GM10248 (cell line): ENCODE data around the gene MYO15B.

Experiments used
- CTCF ChIA-PET: fragments of 300-600 bp; sonication (Branson Sonifier 250); formaldehyde crosslinking; extraction: SDS; loops from one replicate; lab custom pipeline; 2021; ENCODE audit warnings: antibody characterized with exemption; lab: Yijun Ruan, JAX
- POLR2A ChIA-PET: fragments of 350-650 bp; sonication (Branson Sonifier 250); formaldehyde crosslinking; extraction: SDS; loops from one replicate; lab custom pipeline; 2020; ENCODE audit warnings: antibody characterized with exemption; lab: Yijun Ruan, JAX
- DNase-seq: peaks from one replicate; pipeline ENCODE4 v3.0.0; 2012; ENCODE audit errors: extremely low spot score
- CTCF ChIP-seq: IDR thresholded peaks from 2 replicates; pipeline ENCODE4 v1.5.1; 2012; ENCODE audit warnings: mild to moderate bottlenecking, low read depth; ENCODE audit errors: extremely low read depth, missing control alignments, control extremely low read depth

MYO15B gene

GRCh38 chr17:75551266-75551665 lies 36.3 kb upstream of the MYO15B start:
- TF ChIP-seq CTCF: no peak
- CTCF ChIA-PET: interaction anchor here (0.8 to 1.4 kb wide), 3 partner anchors 10 to 126 kb away, joined by 3 read pairs; no protein-coding TSS in a partner anchor
- POLR2A ChIA-PET: no interaction called here
- no peak for DNase-seq

- TF ChIP-seq CTCF: no peak
- ChIA-PET CTCF (interaction anchor here (1.0 to 1.5 kb wide), 5 partner anchors 13 to 195 kb away, joined by 3 to 5 read pairs (median 4); partner anchors contain the start of gene SMIM5), POLR2A (no interaction called here)
- DNase-seq: no peak
Observed at GRCh38 chr17:75552425-75553294, 34.9 kb upstream of the MYO15B start.

- DNase-seq: no peak
- ChIA-PET POLR2A (no interaction called here), CTCF (interaction anchor here (1.0 to 1.5 kb wide), 5 partner anchors 12 to 194 kb away, joined by 3 to 5 read pairs (median 4); partner anchors contain the start of gene SMIM5)
- TF ChIP-seq CTCF: no peak
Observed at GRCh38 chr17:75553295-75554110, 34.1 kb upstream of the MYO15B start.

- ChIA-PET POLR2A (no interaction called here), CTCF (interaction anchor here (1.1 kb wide), 1 partner anchor 102 kb away, joined by 3 read pairs; no protein-coding TSS in a partner anchor)
- TF ChIP-seq CTCF: no peak
- no peak for DNase-seq
Observed at GRCh38 chr17:75555679-75556153, 31.9 kb upstream of the MYO15B start.

GRCh38 chr17:75557075-75557851 lies 30.3 kb upstream of the MYO15B start:
- CTCF ChIA-PET: no interaction called here
- no peak for DNase-seq
- TF ChIP-seq CTCF: no peak
- POLR2A ChIA-PET: no interaction called here
